B cell (primary cell): Measurements from ENCODE around the gene WDR33. TPM values are rescaled to one million over a fixed set of nuclear protein-coding genes. Genes with fewer than 3 reads are reported as not detected.

Experiments
- ATAC-seq: fragments of 200-7000 bp; cut with Tn5 transposase; one replicate; pipeline ENCODE4 v1.10.0; 2021; ENCODE audit warnings: low read depth, mild to moderate bottlenecking, moderate number of reproducible peaks, moderate library complexity
- CTCF ChIA-PET: fragments of 350-600 bp; sonication (Branson Sonifier 250); formaldehyde crosslinking; loops from one replicate; lab custom pipeline; 2021; ENCODE audit warnings: antibody characterized with exemption, inconsistent platforms; lab: Charles Lee
- POLR2A ChIA-PET: fragments of 350-600 bp; sonication (Branson Sonifier 250); formaldehyde crosslinking; loops from one replicate; lab custom pipeline; 2021; ENCODE audit warnings: antibody characterized with exemption; lab: Charles Lee
- DNase-seq: peaks from one replicate; pipeline ENCODE4 v3.0.0; 2013
- H2AFZ ChIP-seq: 2 replicates; pipeline ENCODE4 v1.6.1; 2012; ENCODE audit warnings: mild to moderate bottlenecking, low read depth, low read length; ENCODE audit not compliant: insufficient read depth, poor library complexity, severe bottlenecking
- H3K27ac ChIP-seq, 2 donors: 1 replicate in 1 of 2; 2 replicates in 1 of 2; pipeline ENCODE4 v1.5.1; 2012 to 2013; ENCODE audit warnings: low read length in 2 of 2, mild to moderate bottlenecking in 2 of 2, moderate library complexity in 1 of 2
- H3K27me3 ChIP-seq, 4 experiments: fragments of 200-600 bp in 1 of 4; sonication (generic) in 1 of 4; replicated peaks in 1 of 4; 1 replicate in 2 of 4; 2 replicates in 2 of 4; pipeline versions ENCODE4 v1.6.1 to v1.7.0; 2013 to 2016; ENCODE audit warnings: low read length in 3 of 4, mild to moderate bottlenecking in 2 of 4, mixed read lengths in 1 of 4, moderate library complexity in 1 of 4; ENCODE audit not compliant: insufficient read depth in 4 of 4, control insufficient read depth in 3 of 4; ENCODE audit errors: control extremely low read depth in 1 of 4
- H3K36me3 ChIP-seq, 2 experiments: replicated peaks in 1 of 2; 1 replicate in 1 of 2; 2 replicates in 1 of 2; pipeline versions ENCODE4 v1.6.1 to v1.7.1; 2013; ENCODE audit warnings: low read length in 1 of 2; ENCODE audit not compliant: insufficient read depth in 2 of 2, control insufficient read depth in 1 of 2; ENCODE audit errors: control extremely low read depth in 1 of 2, extremely low read depth in 1 of 2
- H3K4me1 ChIP-seq, 2 donors: fragments of 200-600 bp in 1 of 2; sonication (generic) in 1 of 2; 1 replicate in 1 of 2; 2 replicates in 1 of 2; pipeline versions ENCODE4 v1.5.1 to v1.6.1; 2013 to 2017; ENCODE audit warnings: low read length in 2 of 2; ENCODE audit not compliant: control insufficient read depth in 2 of 2, insufficient read depth in 2 of 2
- H3K4me2 ChIP-seq: replicated peaks from 2 replicates; pipeline ENCODE3; 2012; ENCODE audit warnings: mild to moderate bottlenecking, low read depth, low read length; ENCODE audit not compliant: poor library complexity, severe bottlenecking
- H3K4me3 ChIP-seq, 5 experiments: fragments of 200-600 bp in 1 of 5; sonication (generic) in 1 of 5; 1 replicate in 3 of 5; 2 replicates in 2 of 5; pipeline versions ENCODE4 v1.5.1 to v1.7.0; 2011 to 2016; ENCODE audit warnings: low read length in 4 of 5, mild to moderate bottlenecking in 4 of 5, low read depth in 2 of 5, control low read depth in 1 of 5, moderate library complexity in 1 of 5; ENCODE audit not compliant: insufficient read depth in 1 of 5; ENCODE audit errors: control extremely low read depth in 1 of 5, extremely low read depth in 1 of 5
- H3K79me2 ChIP-seq: fragments of 200-600 bp; sonication (generic); one replicate; pipeline ENCODE4 v1.6.0; 2016; ENCODE audit warnings: low read length; ENCODE audit not compliant: control insufficient read depth, insufficient read depth
- H3K9ac ChIP-seq: fragments of 200-600 bp; sonication (generic); 2 replicates; pipeline ENCODE4 v1.6.1; 2017; ENCODE audit warnings: mild to moderate bottlenecking, low read length, moderate library complexity
- H3K9me3 ChIP-seq, 3 donors: one replicate each; pipeline versions ENCODE4 v1.6.1 to v1.7.1; 2013; ENCODE audit warnings: low read length in 2 of 3; ENCODE audit not compliant: control insufficient read depth in 2 of 3, insufficient read depth in 1 of 3; ENCODE audit errors: control extremely low read depth in 1 of 3
- H4K20me1 ChIP-seq: 2 replicates; pipeline ENCODE4 v1.6.0; 2012; ENCODE audit warnings: mild to moderate bottlenecking, low read length; ENCODE audit not compliant: insufficient read depth, control insufficient read depth, poor library complexity, severe bottlenecking
- H3K27ac Mint-ChIP-seq: one replicate; pipeline ENCODE4 v1.8.0; 2021; ENCODE audit warnings: mixed read lengths
- H3K27me3 Mint-ChIP-seq: one replicate; pipeline ENCODE4 v1.8.0; 2021; ENCODE audit warnings: mixed read lengths
- H3K4me1 Mint-ChIP-seq: one replicate; pipeline ENCODE4 v1.8.0; 2021; ENCODE audit warnings: mixed read lengths
- H3K4me3 Mint-ChIP-seq: one replicate; pipeline ENCODE4 v1.8.0; 2021; ENCODE audit warnings: mixed read lengths
- H3K9me3 Mint-ChIP-seq: one replicate; pipeline ENCODE4 v1.8.0; 2022; ENCODE audit warnings: mixed read lengths; ENCODE audit not compliant: insufficient read depth
- CTCF ChIP-seq: fragments of 200-600 bp; IDR thresholded peaks from one replicate; pipeline ENCODE4 v1.8.0; 2022; ENCODE audit warnings: antibody characterized with exemption, mild to moderate bottlenecking
- EZH2 ChIP-seq: IDR thresholded peaks from 2 replicates; pipeline ENCODE4 v1.6.1; 2012; ENCODE audit warnings: borderline replicate concordance, low read depth, mild to moderate bottlenecking, moderate library complexity, low read length; ENCODE audit not compliant: insufficient read depth, poor library complexity, severe bottlenecking
- WGBS: methylation state at CpG from one replicate; pipeline ENCODE4 v1.1.5; 2013; ENCODE audit warnings: missing lambda C conversion rate; ENCODE audit not compliant: insufficient coverage; 5-methylcytosine and 5-hydroxymethylcytosine counted together
- intact Hi-C: fragments of 100-400 bp; cut with micrococcal nuclease; formaldehyde crosslinking; loops from one replicate; pipeline ENCODE4 v1.10.0; 2022
- polyA plus RNA-seq: library from polyadenylated mRNA; depleted of rRNA; stranded (reverse); fragments of >200 nt; gene quantifications from 2 replicates; pipeline ENCODE4 v1.2.3, GENCODE V29; 2012
- total RNA-seq, 2 donors: library from RNA; stranded (reverse); fragments of 120-200 nt in 1 of 2; gene quantifications; 1 replicate in 1 of 2; 2 replicates in 1 of 2; pipeline versions ENCODE4 v1.2.3 to v1.2.4, GENCODE V29; 2013 to 2022

Gene WDR33
- total and polyA plus RNA-seq, 2 donors (not counting 1 experiment from before 2014, with no cell fraction given) = 17.2 to 101 TPM

DNA sequence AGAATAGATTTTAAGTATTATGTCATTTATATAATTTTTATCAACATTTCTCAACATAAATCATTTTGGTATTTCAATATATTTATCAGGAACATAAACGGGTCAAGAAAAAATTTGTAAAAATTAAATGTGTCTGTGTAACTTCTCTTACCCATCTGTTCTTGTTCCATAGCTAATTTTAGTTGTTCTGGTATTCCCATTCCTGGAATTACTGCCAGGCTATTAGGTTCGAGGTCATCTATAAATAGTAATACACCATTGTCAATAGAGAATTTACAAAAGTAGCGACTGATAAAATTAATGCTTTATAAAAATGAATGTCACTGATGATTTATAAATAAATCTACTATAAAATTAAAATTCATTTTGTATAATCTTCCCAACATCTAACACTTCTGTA, 88.2 kb downstream of the WDR33 start:
- intact Hi-C loops = no loop called here
- Mint-ChIP-seq H3K4me1 (no peaks in the 10 kb centered on the region), H3K4me3 (no peak overlapping the region), H3K9me3 (no peaks in the 10 kb centered on the region), H3K27ac (no peak overlapping the region), H3K27me3 (no peaks in the 10 kb centered on the region)
- H3K79me2 ChIP-seq = no peaks in the 10 kb centered on the region
- H3K36me3 ChIP-seq = peaks cover 12 to 46% of the 10 kb centered on the region in 2 experiments
- H3K4me3 ChIP-seq = no peak overlapping the region
- no peak for DNase-seq
- no peak overlapping the region for H3K9ac ChIP-seq
- TF ChIP-seq EZH2 (no peak), CTCF (no peak)
- no peaks in the 10 kb centered on the region for H4K20me1 ChIP-seq
- no peaks in the 10 kb centered on the region for H3K4me1 ChIP-seq
- no peak for ATAC-seq
- no peak overlapping the region for H3K27ac ChIP-seq
- H3K27me3 ChIP-seq = no peaks in the 10 kb centered on the region
- no peak overlapping the region for H3K4me2 ChIP-seq
- H2AFZ ChIP-seq = no peak overlapping the region
- no peaks in the 10 kb centered on the region for H3K9me3 ChIP-seq
- ChIA-PET POLR2A (no interaction called here), CTCF (no interaction called here)
- no CpG with 5 or more reads among the region's 3 CpGs for WGBS

DNA sequence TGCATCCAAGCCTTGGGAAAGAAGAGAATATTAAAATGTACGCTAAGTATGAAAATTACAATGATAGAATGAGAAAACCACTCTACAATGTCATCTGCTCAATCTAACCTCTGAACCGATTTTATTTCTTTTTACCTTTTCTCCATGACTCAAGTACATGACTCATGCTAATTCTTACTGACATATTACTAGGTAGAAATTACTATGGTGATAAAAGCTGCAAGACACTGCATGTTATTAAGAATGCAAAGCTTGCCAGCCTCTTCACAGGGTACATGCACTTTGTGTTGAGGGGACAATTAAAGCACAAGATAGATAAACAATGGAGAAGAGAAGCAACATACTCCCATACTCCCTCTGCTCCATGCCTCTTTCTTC, 89.0 kb downstream of the WDR33 start:
- DNase-seq = no peak
- no peak overlapping the region for H3K27ac ChIP-seq
- H4K20me1 ChIP-seq = no peaks in the 10 kb centered on the region
- ATAC-seq = no peak
- H3K4me1 ChIP-seq = no peaks in the 10 kb centered on the region
- H3K9ac ChIP-seq = no peak overlapping the region
- intact Hi-C loops = no loop called here
- Mint-ChIP-seq H3K9me3 (no peaks in the 10 kb centered on the region), H3K4me1 (no peaks in the 10 kb centered on the region), H3K4me3 (no peak overlapping the region), H3K27ac (no peak overlapping the region), H3K27me3 (no peaks in the 10 kb centered on the region)
- CTCF ChIA-PET = no interaction called here
- H3K4me3 ChIP-seq = no peak overlapping the region
- POLR2A ChIA-PET = no interaction called here
- H3K9me3 ChIP-seq = no peaks in the 10 kb centered on the region
- H2AFZ ChIP-seq = no peak overlapping the region
- no peak for TF ChIP-seq CTCF
- TF ChIP-seq EZH2 = no peak
- no peak overlapping the region for H3K4me2 ChIP-seq
- H3K79me2 ChIP-seq = no peaks in the 10 kb centered on the region
- no CpG with 5 or more reads among the region's 2 CpGs for WGBS
- H3K27me3 ChIP-seq = no peaks in the 10 kb centered on the region
- H3K36me3 ChIP-seq = peaks cover 12 to 46% of the 10 kb centered on the region in 2 experiments
